ENCODE data around the gene NME4. TPM values are rescaled to one million over a fixed set of nuclear protein-coding genes. Genes with fewer than 3 reads are reported as not detected.

Gene NME4
- total and polyA plus RNA-seq, 2 donors (not counting 1 experiment from before 2014, with no cell fraction given) = 48.7 to 61.9 TPM

- H3K9me3 Mint-ChIP-seq (ENCODE audit: insufficient read depth) = no peaks in the 10 kb centered on the region
- Histone ChIP-seq H3K9ac (ENCODE audit: low read length) (peak overlapping the region; percentile 88), H3K4me1 (ENCODE audit: control insufficient read depth in 2 of 2, insufficient read depth in 2 of 2, low read length in 2 of 2) (peaks cover 21 to 33% of the 10 kb centered on the region in 2 donors), H3K27me3 (replicated peaks in 1 of 4; ENCODE audit: control extremely low read depth in 1 of 4, control insufficient read depth in 3 of 4, insufficient read depth in 4 of 4, low read length in 3 of 4) (no peaks in the 10 kb centered on the region), H3K4me3 (ENCODE audit: control extremely low read depth in 1 of 5, extremely low read depth in 1 of 5, insufficient read depth in 1 of 5, low read depth in 2 of 5, low read length in 4 of 5) (peak overlapping the region; percentile 60 to 99 (median 72)), H2AFZ (ENCODE audit: insufficient read depth, low read depth, low read length, poor library complexity, severe bottlenecking) (peak overlapping the region; percentile 44), H3K4me2 (replicated peaks; ENCODE audit: low read depth, low read length, poor library complexity, severe bottlenecking) (peak overlapping the region; percentile 95), H4K20me1 (ENCODE audit: control insufficient read depth, insufficient read depth, low read length, poor library complexity, severe bottlenecking) (peaks cover 18% of the 10 kb centered on the region), H3K9me3 (ENCODE audit: control extremely low read depth in 1 of 3, control insufficient read depth in 2 of 3, insufficient read depth in 1 of 3, low read length in 2 of 3) (no peaks in the 10 kb centered on the region), H3K36me3 (replicated peaks in 1 of 2; ENCODE audit: control extremely low read depth in 1 of 2, control insufficient read depth in 1 of 2, extremely low read depth in 1 of 2, insufficient read depth in 2 of 2, low read length in 1 of 2) (no peaks in the 10 kb centered on the region), H3K27ac (ENCODE audit: low read length in 2 of 2) (peak overlapping the region; percentile 55 to 81), H3K79me2 (ENCODE audit: control insufficient read depth, insufficient read depth, low read length) (peaks cover 30% of the 10 kb centered on the region)
- no peaks in the 10 kb centered on the region for H3K27me3 Mint-ChIP-seq
- ATAC-seq (ENCODE audit: low read depth) (peak; percentile 47), DNase-seq (peak; percentile 82)
- intact Hi-C loops (cut with micrococcal nuclease) = loop anchor here (1.0 to 5.0 kb wide), 5 partner anchors 13 to 144 kb away; partner anchors contain the start of genes CAPN15 and RAB11FIP3
- peak overlapping the region; percentile 97 for H3K4me3 Mint-ChIP-seq
- POLR2A ChIA-PET = interaction anchor here (0.8 to 2.3 kb wide), 6 partner anchors 9 to 277 kb away, joined by 3 to 24 read pairs (median 4); partner anchors contain the start of genes DECR2 and NME4
- TF ChIP-seq EZH2 (IDR thresholded peaks at IDR 0.05; ENCODE audit: borderline replicate concordance, insufficient read depth, low read depth, low read length, poor library complexity, severe bottlenecking) (no peak), CTCF (IDR thresholded peaks at IDR 0.05) (no peak)
- 19% methylated on average over 32 of the region's 33 CpGs for WGBS (ENCODE audit: insufficient coverage)
- CTCF ChIA-PET = interaction anchor here (0.7 to 1.9 kb wide), 6 partner anchors 8 to 21 kb away, joined by 3 to 4 read pairs (median 3); partner anchors contain the start of gene DECR2
- H3K4me1 Mint-ChIP-seq = peaks cover 22% of the 10 kb centered on the region
- peak overlapping the region; percentile 82 for H3K27ac Mint-ChIP-seq
Measured at GRCh38 chr16:383326-384051, 13.5 kb upstream of the NME4 start.

GRCh38 chr16:386641-387156 lies 10.3 kb upstream of the NME4 start:
- POLR2A ChIA-PET = no interaction called here
- Histone ChIP-seq H3K27me3 (replicated peaks in 1 of 4; ENCODE audit: control extremely low read depth in 1 of 4, control insufficient read depth in 3 of 4, insufficient read depth in 4 of 4, low read length in 3 of 4) (no peaks in the 10 kb centered on the region), H3K4me2 (replicated peaks; ENCODE audit: low read depth, low read length, poor library complexity, severe bottlenecking) (no peak overlapping the region), H3K79me2 (ENCODE audit: control insufficient read depth, insufficient read depth, low read length) (no peaks in the 10 kb centered on the region), H4K20me1 (ENCODE audit: control insufficient read depth, insufficient read depth, low read length, poor library complexity, severe bottlenecking) (no peaks in the 10 kb centered on the region), H3K27ac (ENCODE audit: low read length in 2 of 2) (no peak overlapping the region), H3K9ac (ENCODE audit: low read length) (no peak overlapping the region), H3K4me1 (ENCODE audit: control insufficient read depth in 2 of 2, insufficient read depth in 2 of 2, low read length in 2 of 2) (peaks cover 16 to 19% of the 10 kb centered on the region in 2 donors), H3K4me3 (ENCODE audit: control extremely low read depth in 1 of 5, extremely low read depth in 1 of 5, insufficient read depth in 1 of 5, low read depth in 2 of 5, low read length in 4 of 5) (no peak overlapping the region), H3K9me3 (ENCODE audit: control extremely low read depth in 1 of 3, control insufficient read depth in 2 of 3, insufficient read depth in 1 of 3, low read length in 2 of 3) (peaks cover 0 to under 1% (median 0%) of the 10 kb centered on the region in 3 donors), H2AFZ (ENCODE audit: insufficient read depth, low read depth, low read length, poor library complexity, severe bottlenecking) (no peak overlapping the region), H3K36me3 (replicated peaks in 1 of 2; ENCODE audit: control extremely low read depth in 1 of 2, control insufficient read depth in 1 of 2, extremely low read depth in 1 of 2, insufficient read depth in 2 of 2, low read length in 1 of 2) (no peaks in the 10 kb centered on the region)
- Mint-ChIP-seq H3K27me3 (no peaks in the 10 kb centered on the region), H3K4me3 (no peak overlapping the region), H3K4me1 (peaks cover 20% of the 10 kb centered on the region), H3K9me3 (ENCODE audit: insufficient read depth) (no peaks in the 10 kb centered on the region), H3K27ac (no peak overlapping the region)
- CTCF ChIA-PET = interaction anchor here (0.6 to 0.7 kb wide), 2 partner anchors 50 to 78 kb away, joined by 3 read pairs; no protein-coding TSS in a partner anchor
- WGBS (ENCODE audit: insufficient coverage) = 82% methylated on average over 15 of the region's 19 CpGs
- DNase-seq (no peak), ATAC-seq (ENCODE audit: low read depth) (no peak)
- TF ChIP-seq CTCF (IDR thresholded peaks at IDR 0.05) (no peak), EZH2 (IDR thresholded peaks at IDR 0.05; ENCODE audit: borderline replicate concordance, insufficient read depth, low read depth, low read length, poor library complexity, severe bottlenecking) (no peak)
- intact Hi-C loops (cut with micrococcal nuclease) = no loop called here
